Transverse colon (tissue), 1 donor: Measurements from ENCODE around the gene DMAC1.

Experiments
- EP300 ChIP-seq: sonication (generic); formaldehyde crosslinking; IDR thresholded peaks from one replicate; pipeline ENCODE4 v1.6.1; 2017; ENCODE audit warnings: antibody characterized with exemption, low read depth
- POLR2A ChIP-seq: fragments of 450-650 bp; IDR thresholded peaks from one replicate; pipeline ENCODE4 v1.6.1; 2016; ENCODE audit warnings: antibody characterized with exemption, mild to moderate bottlenecking, moderate library complexity

GRCh38 chr9:7802666-7803065 is 3.1 kb upstream of the DMAC1 start:
- no peak for TF ChIP-seq EP300
- no peak for TF ChIP-seq POLR2A
